HG03575 (cell line): Measurements from ENCODE around the gene DGKB.

Experiments used
- ATAC-seq: cut with Tn5 transposase; IDR thresholded peaks from one replicate; pipeline ENCODE4 v1.9.1; 2021; ENCODE audit not compliant: unreplicated experiment, insufficient number of reproducible peaks, low FRiP score; ENCODE audit errors: extremely low read depth

DGKB gene

DNA sequence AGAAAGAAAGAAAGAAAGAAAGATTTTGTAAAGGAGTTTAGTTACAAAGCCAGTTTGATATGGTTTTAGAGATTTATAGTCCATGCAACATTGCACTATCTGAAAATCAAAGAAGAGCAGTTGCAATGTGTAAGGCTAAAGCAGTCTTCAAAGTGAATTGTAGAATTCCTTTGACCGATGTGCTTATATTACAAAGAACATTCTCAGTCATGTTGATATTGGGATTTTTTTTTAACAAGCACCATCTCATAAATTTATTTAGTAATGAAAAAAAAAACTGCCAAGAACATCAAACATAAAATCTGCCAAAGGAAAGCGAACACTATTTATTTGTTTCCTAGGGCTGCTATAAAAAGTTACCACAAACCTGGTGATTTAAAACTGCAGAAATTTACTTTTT, 133.3 kb downstream of the DGKB start:
- no peak for ATAC-seq

DNA sequence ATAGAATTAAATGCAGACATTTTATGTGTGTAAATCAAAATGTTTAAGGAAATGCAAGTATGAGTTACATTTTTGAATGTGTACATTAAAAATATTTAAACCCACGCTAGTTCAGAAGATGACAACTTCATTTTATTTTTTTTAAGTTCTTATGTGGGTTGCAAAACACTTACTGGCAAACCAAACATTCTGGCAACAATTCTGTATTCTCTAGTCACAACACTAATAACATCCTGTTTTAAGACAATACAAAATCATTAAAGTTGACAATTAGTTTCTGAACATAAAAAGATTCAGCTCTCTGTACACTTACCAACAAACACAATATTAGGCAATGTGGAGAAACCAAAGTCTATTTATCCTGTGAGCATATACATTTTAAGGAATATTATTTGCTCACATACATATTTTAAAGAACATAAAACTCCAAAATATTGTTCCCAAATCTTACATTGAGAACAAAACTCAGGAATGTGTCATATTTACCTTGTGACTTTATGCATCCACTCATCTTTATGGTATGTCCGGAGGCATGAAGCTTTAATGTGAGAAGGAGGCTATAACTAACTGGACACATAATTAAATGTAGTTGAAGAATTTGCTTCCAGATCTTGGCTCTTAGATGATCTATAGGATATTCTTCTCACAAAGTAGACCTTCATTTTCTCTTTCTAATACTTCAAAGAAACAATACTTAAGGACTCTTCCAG, 134.7 kb downstream of the DGKB start:
- ATAC-seq = no peak

- no peak for ATAC-seq
Observed at GRCh38 chr7:14766747-14767146, 135.8 kb downstream of the DGKB start.

- no peak for ATAC-seq
Observed at GRCh38 chr7:14765731-14766130, 136.8 kb downstream of the DGKB start.

GRCh38 chr7:14762561-14762960, 140.0 kb downstream of the DGKB start:
- ATAC-seq = no peak

DNA sequence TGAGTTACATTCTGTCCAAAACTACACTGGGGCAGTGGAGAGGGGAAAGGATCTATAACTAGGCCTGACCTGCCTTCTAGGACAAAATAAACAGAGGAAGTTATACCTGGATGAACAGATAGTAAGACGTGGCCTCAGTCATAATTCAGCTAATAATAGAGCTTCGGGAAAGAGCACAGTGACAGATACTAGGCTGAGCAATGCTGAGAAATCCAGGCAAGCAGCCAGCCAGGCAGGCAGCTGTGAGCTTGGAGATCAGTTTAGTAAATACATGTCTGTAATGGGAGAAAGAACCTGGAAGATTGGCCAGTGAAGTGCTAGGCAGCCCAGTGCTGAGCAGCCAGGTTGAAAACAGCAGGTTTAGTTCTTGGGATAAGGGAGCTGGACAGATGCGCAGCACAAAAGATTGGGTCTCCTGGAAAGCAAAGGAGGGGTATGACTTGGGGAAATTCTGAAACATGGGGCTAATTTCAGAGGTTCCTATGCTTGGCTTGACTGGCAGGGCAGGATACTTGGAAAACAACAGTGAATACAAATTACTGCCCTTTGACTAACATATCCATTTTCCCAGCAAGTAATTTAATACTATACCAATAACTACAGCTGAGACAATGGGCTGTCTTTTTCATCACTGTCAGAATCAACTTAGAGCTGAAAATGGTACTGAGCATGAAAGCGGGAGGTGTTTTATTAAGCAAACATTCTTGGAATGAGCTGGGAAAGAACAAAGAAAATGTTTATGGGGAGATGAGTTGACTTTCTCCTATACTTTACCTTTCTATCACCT, 140.8 kb downstream of the DGKB start:
- ATAC-seq = no peak

GRCh38 chr7:14760730-14761478, 141.6 kb downstream of the DGKB start:
- ATAC-seq = no peak

GRCh38 chr7:14759785-14760184, 142.8 kb downstream of the DGKB start:
- ATAC-seq = no peak

- ATAC-seq = no peak
Observed at GRCh38 chr7:14754631-14755030, 147.9 kb downstream of the DGKB start.

DNA sequence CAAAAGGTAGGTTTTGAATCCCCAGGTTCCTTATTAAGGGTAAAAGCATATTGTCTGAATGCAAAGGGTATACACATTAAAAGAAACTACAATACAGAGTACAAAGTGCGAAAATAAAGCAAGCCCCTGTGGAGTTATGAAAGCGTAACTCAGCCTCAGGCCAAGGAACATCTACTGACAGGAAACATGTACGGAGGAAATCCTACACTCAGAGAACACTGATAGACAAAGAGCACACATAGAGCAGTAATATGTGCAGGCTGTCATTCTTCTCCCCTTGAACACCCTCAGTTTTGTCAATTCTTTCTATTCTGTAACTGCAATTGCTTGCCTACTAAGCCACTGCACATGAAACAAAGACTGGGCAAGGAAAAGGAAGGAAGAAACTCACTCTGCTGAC, 150.2 kb downstream of the DGKB start:
- ATAC-seq = no peak

- no peak for ATAC-seq
Observed at GRCh38 chr7:14751461-14751860, 151.1 kb downstream of the DGKB start.

DNA sequence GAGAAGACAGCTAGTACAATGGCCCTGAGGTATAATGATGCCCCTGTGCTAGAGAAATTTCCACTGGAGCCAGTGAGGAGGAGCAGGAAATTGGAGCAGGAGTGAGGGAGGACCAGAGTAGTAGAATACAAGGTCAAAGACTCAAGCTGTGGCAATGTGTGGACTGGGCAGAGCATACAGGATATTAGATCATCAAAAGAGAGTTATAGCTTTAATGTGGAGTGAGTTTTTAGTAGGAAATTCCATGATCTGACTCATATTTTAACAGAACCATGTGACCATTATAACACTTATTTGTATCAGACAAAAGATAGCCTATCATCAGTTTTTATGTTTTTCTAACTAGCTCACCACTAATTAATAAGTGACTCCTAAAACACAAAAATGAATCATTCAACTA, 154.1 kb downstream of the DGKB start:
- no peak for ATAC-seq

GRCh38 chr7:14747701-14748100, 154.8 kb downstream of the DGKB start:
- ATAC-seq = no peak

DNA sequence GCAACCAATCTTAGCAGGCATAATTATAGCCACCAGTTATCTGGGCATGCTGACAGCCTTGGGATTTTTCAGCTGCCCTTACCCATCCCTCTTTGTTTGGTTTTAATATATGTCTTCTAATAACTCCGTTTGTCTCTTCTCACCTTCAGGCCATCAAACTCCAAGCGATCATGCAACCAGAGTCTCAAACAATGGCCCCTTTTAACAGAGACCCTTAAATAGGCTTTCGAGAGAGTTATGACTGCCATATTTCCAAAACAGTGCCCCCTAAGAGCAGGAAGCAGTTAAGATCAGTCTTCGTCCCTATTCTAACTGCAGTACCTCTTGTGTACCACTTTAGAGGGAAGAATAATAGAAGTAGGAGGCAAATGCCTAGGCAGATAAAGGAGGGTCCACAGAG, 157.5 kb downstream of the DGKB start:
- ATAC-seq = no peak

- no peak for ATAC-seq
Observed at GRCh38 chr7:14740606-14741005, 161.9 kb downstream of the DGKB start.

DNA sequence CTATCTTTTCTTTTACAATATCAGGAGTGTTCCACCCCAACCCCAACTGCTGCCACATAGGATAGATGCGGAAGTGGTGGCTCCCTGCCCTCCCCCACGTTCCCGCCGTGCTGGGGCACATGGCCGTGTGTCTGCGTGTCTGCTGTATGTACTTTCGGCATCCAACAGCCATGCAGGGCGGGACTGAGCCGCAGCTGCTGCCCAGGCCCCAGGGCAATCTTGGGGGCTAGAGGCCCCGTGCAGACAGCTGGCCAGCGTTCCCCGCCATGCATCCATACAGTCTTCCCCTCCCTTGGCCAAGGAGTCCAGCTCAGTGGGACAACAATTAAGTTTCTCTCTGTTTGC, 162.7 kb downstream of the DGKB start:
- ATAC-seq = no peak

- ATAC-seq = no peak
Observed at GRCh38 chr7:14739168-14739840, 163.2 kb downstream of the DGKB start.

DNA sequence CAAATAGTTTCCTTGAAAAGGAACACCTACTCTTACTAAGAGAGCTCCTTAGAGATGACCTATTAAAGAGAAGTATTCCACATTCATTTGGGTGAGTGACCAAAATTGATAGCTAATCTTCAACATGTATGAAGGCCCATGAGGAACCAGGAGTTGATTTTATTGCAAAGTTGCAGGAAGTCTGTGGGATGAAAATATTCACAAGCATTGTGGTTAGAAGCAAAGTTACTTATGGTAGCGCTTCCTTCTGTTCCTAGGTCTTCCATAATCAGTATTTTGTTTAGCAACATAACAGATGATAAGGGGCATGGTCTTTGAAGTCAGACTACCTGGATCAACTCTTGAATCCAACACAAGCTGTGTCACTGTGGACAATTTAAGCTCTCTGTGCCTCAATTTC, 164.5 kb downstream of the DGKB start:
- ATAC-seq = no peak

- ATAC-seq = no peak
Observed at GRCh38 chr7:14734839-14735321, 167.7 kb downstream of the DGKB start.
